ENCODE results near the gene LRRN2. TPM values are rescaled to one million over a fixed set of nuclear protein-coding genes. Genes with fewer than 3 reads are reported as not detected.

Gene LRRN2
- total and polyA plus RNA-seq, 2 experiments from 2014 or later, result 0.74 to 2.6 TPM

DNA sequence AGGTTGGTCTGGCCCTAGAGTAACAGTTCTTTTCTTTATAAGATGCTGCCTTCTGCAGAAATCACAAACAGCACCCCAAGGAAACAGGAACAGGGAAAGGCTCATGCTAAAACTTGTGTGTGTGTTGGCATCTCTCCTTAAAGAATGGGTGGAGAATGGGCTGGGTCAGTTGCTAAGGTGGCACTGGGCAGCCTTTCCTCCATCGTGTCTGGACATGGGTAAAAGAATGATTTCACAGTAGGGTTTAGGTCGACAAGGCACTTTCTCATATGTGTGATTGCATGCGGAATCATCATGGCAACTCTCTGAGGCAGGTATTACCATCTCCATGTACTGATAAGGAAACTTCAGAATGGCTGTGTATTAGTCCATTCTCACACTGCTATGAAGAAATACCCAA, 40.3 kb downstream of the LRRN2 start:
- Histone ChIP-seq H3K36me3 (ENCODE audit: insufficient read depth) (no peaks in the 10 kb centered on the region), H3K4me2 (no peak overlapping the region), H3K79me2 (replicated peaks; ENCODE audit: insufficient read depth) (no peaks in the 10 kb centered on the region), H2AFZ (no peak overlapping the region), H3K9me2 (ENCODE audit: insufficient read depth) (no peaks in the 10 kb centered on the region; the same call in 1 of the 2 replicates), H3K27me3 (ENCODE audit: insufficient read depth) (no peaks in the 10 kb centered on the region), H3K27ac (ENCODE audit: low read depth) (no peak overlapping the region), H4K20me1 (replicated peaks; ENCODE audit: insufficient read depth) (no peaks in the 10 kb centered on the region), H3K4me3 (no peak overlapping the region), H3F3A (replicated peaks; ENCODE audit: low read depth) (no peaks in the 10 kb centered on the region), H3K4me1 (ENCODE audit: insufficient read depth) (peaks cover 20% of the 10 kb centered on the region)
- Mint-ChIP-seq H3K27ac (no peak overlapping the region), H3K36me3 (ENCODE audit: low read depth) (no peaks in the 10 kb centered on the region), H3K9me3 (no peaks in the 10 kb centered on the region), H3K4me3 (no peak overlapping the region), H3K27me3 (ENCODE audit: insufficient read depth, low read depth, poor library complexity) (peaks cover 2% of the 10 kb centered on the region), H3K4me1 (peaks cover 28% of the 10 kb centered on the region)
- DNase-seq (ENCODE audit: low spot score) (no peak), ATAC-seq (no peak)
- TF ChIP-seq NANOG (IDR thresholded peaks at IDR 0.05; ENCODE audit: borderline replicate concordance) (no peak), EZH2phosphoT487 (IDR thresholded peaks at IDR 0.05; ENCODE audit: unreplicated experiment) (no peak), ZNF114 (CRISPR knock-in tag; IDR thresholded peaks at IDR 0.05) (no peak), EZH2 (IDR thresholded peaks at IDR 0.05; ENCODE audit: low read depth, unreplicated experiment) (no peak), POLR2AphosphoS5 (IDR thresholded peaks at IDR 0.05; ENCODE audit: low read depth) (no peak), ZNF462 (CRISPR knock-in tag; IDR thresholded peaks at IDR 0.05) (no peak), JUNB (IDR thresholded peaks at IDR 0.05; ENCODE audit: unreplicated experiment) (no peak), STAT1 (IDR thresholded peaks at IDR 0.05; ENCODE audit: unreplicated experiment) (no peak), ZNF331 (CRISPR knock-in tag; IDR thresholded peaks at IDR 0.05; ENCODE audit: low read depth) (no peak), CTCF (conservative IDR thresholded peaks at IDR 0.05; ENCODE audit: low read depth in 2 of 2) (no peak), CREB1 (CRISPR knock-in tag; IDR thresholded peaks at IDR 0.05; ENCODE audit: low read depth) (no peak)
- TF ChIP-seq, protein P1, sequence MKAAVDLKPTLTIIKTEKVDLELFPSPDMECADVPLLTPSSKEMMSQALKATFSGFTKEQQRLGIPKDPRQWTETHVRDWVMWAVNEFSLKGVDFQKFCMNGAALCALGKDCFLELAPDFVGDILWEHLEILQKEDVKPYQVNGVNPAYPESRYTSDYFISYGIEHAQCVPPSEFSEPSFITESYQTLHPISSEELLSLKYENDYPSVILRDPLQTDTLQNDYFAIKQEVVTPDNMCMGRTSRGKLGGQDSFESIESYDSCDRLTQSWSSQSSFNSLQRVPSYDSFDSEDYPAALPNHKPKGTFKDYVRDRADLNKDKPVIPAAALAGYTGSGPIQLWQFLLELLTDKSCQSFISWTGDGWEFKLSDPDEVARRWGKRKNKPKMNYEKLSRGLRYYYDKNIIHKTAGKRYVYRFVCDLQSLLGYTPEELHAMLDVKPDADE (IDR thresholded peaks at IDR 0.05), result no peak
- TF ChIP-seq, protein P2, sequence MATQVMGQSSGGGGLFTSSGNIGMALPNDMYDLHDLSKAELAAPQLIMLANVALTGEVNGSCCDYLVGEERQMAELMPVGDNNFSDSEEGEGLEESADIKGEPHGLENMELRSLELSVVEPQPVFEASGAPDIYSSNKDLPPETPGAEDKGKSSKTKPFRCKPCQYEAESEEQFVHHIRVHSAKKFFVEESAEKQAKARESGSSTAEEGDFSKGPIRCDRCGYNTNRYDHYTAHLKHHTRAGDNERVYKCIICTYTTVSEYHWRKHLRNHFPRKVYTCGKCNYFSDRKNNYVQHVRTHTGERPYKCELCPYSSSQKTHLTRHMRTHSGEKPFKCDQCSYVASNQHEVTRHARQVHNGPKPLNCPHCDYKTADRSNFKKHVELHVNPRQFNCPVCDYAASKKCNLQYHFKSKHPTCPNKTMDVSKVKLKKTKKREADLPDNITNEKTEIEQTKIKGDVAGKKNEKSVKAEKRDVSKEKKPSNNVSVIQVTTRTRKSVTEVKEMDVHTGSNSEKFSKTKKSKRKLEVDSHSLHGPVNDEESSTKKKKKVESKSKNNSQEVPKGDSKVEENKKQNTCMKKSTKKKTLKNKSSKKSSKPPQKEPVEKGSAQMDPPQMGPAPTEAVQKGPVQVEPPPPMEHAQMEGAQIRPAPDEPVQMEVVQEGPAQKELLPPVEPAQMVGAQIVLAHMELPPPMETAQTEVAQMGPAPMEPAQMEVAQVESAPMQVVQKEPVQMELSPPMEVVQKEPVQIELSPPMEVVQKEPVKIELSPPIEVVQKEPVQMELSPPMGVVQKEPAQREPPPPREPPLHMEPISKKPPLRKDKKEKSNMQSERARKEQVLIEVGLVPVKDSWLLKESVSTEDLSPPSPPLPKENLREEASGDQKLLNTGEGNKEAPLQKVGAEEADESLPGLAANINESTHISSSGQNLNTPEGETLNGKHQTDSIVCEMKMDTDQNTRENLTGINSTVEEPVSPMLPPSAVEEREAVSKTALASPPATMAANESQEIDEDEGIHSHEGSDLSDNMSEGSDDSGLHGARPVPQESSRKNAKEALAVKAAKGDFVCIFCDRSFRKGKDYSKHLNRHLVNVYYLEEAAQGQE (IDR thresholded peaks at IDR 0.05; ENCODE audit: unreplicated experiment), result no peak

All from GM23338 (cell line).